IPS-18c (cell line): Measurements from ENCODE around the gene CPHXL.

ENCODE experiments used
- H3K4me3 ChIP-seq: 2 replicates; pipeline ENCODE4 v1.7.0; 2013; ENCODE audit warnings: low read depth, mild to moderate bottlenecking, low read length, moderate library complexity; ENCODE audit not compliant: insufficient read depth
- H3K9me3 ChIP-seq: one replicate; pipeline ENCODE4 v1.6.1; 2013; ENCODE audit warnings: mild to moderate bottlenecking, low read length, moderate library complexity; ENCODE audit not compliant: control insufficient read depth, insufficient read depth

The CPHXL gene

DNA sequence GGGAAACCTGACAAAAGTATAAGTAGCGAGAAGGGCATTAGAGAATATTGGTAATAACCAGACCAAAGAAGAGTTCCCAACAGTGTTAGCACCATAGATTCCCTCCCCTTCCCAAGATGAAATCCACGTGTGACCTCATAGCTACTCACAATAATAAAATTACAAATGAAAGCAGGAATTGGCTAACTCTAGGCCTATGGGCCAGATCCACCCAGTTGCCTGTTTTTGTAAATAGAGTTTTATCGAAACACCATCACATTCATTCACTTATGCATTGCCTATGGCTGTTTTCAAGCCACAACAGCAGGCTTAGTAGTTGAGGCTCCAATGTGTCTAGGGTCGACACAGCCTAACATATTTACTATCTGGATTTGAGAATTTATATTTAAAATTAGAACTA is 7.8 kb downstream of the CPHXL start:
- no peak overlapping the region for H3K4me3 ChIP-seq

DNA sequence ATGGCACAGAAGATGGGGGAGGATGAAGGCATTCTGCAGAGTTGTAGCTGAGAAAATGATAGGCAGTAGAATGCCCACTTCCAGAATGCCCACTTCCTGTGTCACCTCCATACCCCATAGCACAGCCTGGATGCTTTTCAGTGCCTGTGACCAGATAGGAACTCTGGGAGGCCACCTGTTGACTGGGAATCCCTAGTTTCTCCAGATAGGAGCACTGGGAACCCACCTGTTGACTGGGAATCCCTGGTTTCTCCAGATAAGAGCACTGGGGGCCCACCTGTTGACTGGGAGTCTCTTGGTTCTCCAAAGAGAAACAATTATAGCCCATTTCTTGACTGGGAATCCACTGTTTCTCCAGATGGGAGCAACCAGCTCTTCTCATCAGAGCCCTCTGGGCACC is 11.6 kb downstream of the CPHXL start:
- Histone ChIP-seq H3K4me3 (no peak overlapping the region), H3K9me3 (peaks cover 11% of the 10 kb centered on the region)

More for the DNA sequence above, 7.8 kb downstream of the CPHXL start:
- no peaks in the 10 kb centered on the region for H3K9me3 ChIP-seq

DNA sequence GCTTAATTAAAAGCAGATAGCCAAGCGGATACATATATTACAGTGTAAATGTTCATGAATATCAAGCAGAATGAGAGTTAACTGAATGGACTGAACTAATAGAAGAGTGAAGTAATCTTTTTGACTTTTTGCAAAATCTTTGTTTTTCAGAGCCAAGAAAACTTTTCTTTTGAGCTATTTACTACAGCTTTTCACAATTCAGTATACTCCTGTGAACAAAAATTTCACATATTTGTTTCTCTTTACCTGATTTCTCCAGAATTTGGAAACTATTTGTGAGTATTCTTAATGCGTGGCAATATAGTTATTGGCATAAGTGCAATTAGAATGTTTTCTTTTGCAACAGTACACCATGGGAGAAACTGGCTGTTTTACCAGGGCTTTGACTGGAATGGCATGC is 15.9 kb downstream of the CPHXL start:
- Histone ChIP-seq H3K4me3 (no peak overlapping the region), H3K9me3 (peaks cover 14% of the 10 kb centered on the region)

DNA sequence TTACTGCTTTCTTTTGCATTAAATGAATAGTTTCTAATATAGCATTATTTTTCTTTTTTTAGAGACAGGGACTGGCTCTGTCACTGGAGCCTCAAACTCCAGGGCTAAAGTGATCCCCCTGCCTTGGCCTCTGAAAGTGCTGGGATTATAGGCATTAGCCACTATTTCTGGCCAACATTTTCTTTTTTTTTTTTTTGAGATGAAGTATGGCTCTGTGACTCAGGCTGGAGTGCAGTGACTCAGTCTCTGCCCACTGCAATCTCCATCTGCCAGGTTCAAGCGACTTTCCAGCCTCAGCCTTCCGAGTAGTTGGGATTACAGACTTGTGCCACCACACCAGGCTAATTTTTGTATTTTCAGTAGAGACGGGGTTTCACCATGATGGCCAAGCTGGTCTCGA is 23.0 kb downstream of the CPHXL start:
- Histone ChIP-seq H3K4me3 (no peak overlapping the region), H3K9me3 (no peaks in the 10 kb centered on the region)

DNA sequence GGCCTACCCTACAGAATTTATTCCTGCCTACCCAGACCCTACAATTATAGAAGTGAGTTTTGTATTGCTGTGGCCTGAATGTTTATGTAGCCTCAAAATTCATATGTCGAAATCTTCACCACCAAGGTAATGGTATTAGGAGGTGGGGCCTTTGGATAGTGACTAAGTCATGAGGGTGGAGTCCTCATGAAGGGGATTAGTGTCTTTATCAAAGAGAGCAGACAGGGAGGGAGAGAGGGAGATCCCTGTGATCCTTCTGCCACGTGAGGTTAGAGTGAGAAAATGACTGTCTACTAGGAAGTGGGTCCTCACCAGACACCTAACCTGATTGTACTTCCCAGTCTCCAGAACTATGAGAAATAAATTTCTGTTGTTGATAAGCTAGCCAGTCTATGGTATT is 24.0 kb downstream of the CPHXL start:
- Histone ChIP-seq H3K4me3 (no peak overlapping the region), H3K9me3 (no peaks in the 10 kb centered on the region)

DNA sequence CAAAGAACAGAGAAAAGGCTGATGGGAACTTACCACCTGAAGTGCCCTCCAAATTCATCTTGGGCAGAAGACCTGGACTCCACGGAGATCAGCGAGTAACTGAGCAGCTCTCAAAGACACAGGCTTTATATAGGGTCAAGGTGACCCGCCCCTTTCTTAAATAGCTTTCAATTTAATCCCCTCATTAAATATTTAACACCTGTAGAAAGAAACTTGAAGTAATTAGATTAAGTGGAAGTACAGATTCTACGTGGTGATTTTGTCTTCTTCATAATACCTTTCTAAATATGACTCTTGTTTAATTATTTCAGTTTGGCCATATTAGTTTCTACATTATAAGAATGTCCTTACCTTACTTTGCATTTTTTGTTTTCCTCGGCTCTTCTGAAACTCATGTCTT is 24.9 kb downstream of the CPHXL start, which contains the start of gene DUXB:
Gene DUXB, minus strand, starts transcription at position 101 of the 400 bp plus-strand sequence. Its CDS starts 43 bp downstream, at position 58.
- no peak within 1 kb of the TSS for H3K4me3 ChIP-seq
- peaks cover 2% of the 10 kb centered on the region for H3K9me3 ChIP-seq

DNA sequence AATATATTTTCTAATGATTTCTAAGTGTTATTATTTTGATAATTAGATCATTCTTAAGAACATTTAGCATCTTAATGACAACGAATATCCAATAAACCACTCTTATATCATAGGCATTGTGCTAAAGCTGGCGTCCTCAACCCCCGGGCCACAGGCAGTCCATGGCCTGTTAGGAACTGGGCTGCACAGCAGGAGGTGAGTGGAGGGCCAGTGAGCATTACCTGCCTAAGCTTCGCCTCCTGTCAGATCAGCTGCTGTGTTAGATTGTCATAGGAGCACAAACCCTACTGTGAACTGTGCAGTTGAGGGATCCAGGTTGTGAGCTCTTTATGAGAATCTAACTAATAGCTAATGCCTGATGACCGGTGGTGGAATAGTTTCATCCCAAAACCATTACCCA is 28.7 kb downstream of the CPHXL start:
- Histone ChIP-seq H3K9me3 (peaks cover 2% of the 10 kb centered on the region), H3K4me3 (no peak overlapping the region)

DNA sequence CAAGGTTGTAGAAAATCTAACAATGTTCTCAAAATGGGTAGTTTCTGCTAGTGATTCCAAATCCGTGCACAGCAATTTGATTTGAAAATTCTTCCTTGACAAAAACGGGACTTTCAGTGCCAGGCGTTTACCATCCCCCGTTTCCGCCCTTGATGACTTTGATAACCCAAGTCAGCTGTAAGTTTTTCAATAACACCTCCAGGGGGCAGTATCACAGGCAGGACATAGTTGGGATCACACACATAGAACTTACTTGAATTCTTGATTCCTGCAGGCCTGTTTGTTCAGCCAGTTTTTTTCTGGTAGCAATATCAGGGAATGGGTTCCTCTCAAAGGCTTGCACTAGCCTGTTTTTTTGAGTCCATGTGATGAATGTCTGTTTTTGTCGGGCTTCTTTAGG is 30.6 kb downstream of the CPHXL start:
- Histone ChIP-seq H3K4me3 (no peak overlapping the region), H3K9me3 (peaks cover 5% of the 10 kb centered on the region)

DNA sequence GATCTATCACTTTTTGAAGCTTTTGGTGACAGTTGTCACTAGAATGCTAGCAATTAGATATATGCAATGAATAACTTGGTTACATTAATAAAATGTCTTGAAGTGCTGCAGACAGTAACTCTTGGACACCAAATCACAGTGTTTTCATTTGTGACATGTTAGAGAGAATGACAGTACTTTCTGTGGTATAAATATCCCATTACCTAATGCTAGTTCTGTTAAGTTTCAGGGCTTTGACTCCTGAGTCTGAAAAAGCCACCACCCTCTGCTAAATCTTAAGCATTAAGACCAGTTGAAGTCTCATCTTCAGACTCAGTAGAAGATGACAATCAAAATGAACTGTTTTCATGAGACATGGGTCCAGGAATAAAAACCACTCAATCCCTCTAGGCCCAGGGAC is 38.9 kb downstream of the CPHXL start:
- H3K4me3 ChIP-seq = no peak overlapping the region
- H3K9me3 ChIP-seq = peaks cover 11% of the 10 kb centered on the region

DNA sequence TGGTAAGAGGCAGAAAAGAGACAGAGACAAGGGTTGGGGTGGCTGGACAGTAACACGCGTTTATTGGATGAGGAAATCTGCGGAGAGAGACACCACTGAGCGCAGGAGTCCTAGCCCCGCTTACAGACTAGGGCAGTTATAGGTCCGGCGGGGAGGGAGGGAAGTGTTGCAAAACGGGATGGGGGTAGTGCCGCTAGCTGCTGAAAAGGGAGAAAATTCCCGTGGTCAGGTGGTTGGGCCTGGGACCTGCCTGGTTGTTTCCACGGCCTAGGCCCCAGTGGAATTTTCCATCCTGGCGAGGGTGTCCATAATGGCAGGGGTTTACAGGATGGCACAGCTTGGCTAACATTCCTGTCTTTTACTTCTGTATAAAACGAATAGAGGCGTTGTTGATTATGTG is 44.0 kb downstream of the CPHXL start:
- no peak overlapping the region for H3K4me3 ChIP-seq
- H3K9me3 ChIP-seq = peaks cover 9% of the 10 kb centered on the region

DNA sequence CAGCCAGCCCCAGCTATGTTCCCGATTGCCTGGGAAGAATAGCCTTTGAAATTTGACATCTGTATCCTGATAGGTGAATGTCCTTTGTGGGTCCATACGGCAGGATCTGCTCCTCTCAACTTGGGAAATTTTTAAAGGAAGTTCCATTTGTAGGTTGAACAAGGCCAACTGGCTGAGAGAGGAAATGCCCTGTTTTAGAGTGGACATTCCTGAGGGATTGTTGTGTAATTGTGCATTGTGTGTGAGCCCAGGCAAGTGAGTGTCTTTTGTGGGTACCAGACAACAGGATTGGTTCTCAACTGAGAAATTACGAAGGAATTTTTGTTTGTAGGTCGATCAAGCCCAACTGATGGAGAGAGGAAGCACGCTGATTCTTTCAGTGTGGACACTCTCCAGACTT is 46.9 kb downstream of the CPHXL start:
- Histone ChIP-seq H3K9me3 (peaks cover 8% of the 10 kb centered on the region), H3K4me3 (no peak overlapping the region)

DNA sequence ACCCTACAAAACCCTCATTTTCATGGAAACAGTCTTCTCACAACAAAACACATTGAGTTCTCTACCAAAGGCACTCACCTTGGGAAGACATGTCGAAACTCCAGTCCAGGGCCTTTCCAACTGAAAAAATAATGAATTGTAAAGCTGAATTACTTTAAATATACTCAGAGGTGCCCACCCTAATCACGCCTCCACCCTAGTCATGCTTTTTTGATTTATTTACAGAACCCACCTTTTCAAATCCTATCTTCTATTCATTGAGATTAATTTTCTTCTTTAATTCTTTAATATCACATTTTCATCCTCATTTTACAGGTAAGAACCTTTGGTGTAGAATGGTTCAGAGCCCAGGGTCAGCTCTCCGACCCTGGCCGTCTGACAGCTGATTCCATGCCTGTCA is 49.4 kb downstream of the CPHXL start, which contains the start of gene CPHXL2:
Gene CPHXL2, minus strand, starts transcription at position 101 of the 400 bp plus-strand sequence. Its CDS starts 10 bp downstream, at position 91.
- Histone ChIP-seq H3K4me3 (no peak within 1 kb of the TSS), H3K9me3 (no peaks in the 10 kb centered on the region)

DNA sequence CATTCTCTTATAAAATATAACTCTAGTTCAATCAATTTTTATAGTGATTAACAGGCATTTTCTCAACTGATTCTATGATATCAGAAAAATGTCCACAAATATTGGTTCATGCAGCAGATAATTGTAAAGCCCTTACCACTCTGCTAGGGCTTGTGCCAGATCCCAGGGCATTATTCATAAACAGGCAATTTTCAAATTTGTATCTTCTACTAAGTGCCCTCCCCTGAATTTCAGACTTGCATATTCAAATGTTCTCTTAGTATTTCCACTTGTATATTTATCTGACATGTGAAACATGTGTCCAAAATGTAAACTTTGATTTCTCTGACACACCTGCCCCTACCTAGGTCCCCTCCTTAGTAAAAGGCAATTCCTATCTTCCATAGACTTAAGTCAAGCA is 58.8 kb downstream of the CPHXL start:
- no peak overlapping the region for H3K4me3 ChIP-seq

More for the DNA sequence above, 58.8 kb downstream of the CPHXL start:
- no peaks in the 10 kb centered on the region for H3K9me3 ChIP-seq
